ENCODE measurements around the gene PUS1.

The PUS1 gene

DNA sequence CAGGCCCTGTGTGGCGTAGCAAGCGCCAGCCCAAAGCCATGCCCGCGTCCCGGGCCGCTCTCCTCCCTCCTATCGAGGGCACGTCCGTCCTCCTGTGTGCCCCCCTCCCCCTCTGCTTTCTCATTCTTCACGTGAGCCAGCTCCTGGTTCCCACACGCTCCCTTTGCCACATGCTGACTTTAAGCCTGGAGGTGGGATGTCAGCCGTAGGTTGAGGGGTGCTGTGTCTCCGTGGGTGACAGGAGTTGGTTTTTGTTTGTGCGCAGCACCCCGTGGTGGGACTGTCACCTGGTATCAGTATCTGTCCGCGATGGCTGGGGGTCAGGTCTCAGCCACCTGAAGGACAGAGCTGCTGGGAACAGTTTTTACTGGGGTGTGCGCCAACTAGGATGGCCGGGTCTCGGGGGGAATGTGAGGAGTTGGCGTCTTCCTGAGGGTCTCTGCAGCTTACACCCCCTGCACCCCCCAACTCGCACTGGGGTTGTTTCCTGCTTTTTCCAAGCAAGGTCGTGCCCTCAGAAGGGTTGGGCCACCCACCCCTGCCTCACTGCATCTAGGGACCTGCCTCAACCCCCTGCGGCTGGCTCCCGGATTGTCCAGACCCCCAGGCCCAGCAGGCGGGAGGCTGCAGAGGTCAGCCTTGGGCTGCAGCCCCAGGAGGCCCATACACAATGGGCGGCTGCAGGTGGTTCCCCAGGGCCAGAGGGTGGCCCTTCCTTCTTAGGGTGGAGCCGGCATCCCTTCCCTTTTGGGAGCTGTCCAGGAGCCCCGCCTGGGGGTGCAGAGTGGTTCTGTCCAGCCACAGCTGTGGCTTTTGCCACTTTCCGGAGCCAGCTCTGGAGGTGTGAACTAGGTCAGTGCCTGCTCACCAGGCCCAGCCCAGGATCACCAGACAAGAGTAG is 27.4 kb upstream of the PUS1 start:
- Histone ChIP-seq H3K27me3 (ENCODE audit: low read depth, low read length) (no peaks in the 10 kb centered on the region), H3K4me2 (ENCODE audit: low read length) (no peak overlapping the region), H4K20me1 (ENCODE audit: insufficient read depth, low read length) (peaks cover 42% of the 10 kb centered on the region), H3K9ac (ENCODE audit: low read length) (no peak overlapping the region), H2AFZ (ENCODE audit: low read depth, low read length) (no peak overlapping the region), H3K4me1 (ENCODE audit: low read length) (no peaks in the 10 kb centered on the region), H3K79me2 (ENCODE audit: low read length) (no peaks in the 10 kb centered on the region; the same call in 1 of the 2 replicates), H3K27ac (ENCODE audit: low read length) (no peak overlapping the region), H3K36me3 (replicated peaks; ENCODE audit: low read depth, low read length) (peaks cover 9% of the 10 kb centered on the region), H3K4me3 (ENCODE audit: low read length) (no peak overlapping the region), H3K9me3 (ENCODE audit: insufficient read depth, low read length) (no peaks in the 10 kb centered on the region)
- no peak for TF ChIP-seq EZH2phosphoT487 (IDR thresholded peaks at IDR 0.05; ENCODE audit: low read depth)
- TF ChIP-seq, protein P1, sequence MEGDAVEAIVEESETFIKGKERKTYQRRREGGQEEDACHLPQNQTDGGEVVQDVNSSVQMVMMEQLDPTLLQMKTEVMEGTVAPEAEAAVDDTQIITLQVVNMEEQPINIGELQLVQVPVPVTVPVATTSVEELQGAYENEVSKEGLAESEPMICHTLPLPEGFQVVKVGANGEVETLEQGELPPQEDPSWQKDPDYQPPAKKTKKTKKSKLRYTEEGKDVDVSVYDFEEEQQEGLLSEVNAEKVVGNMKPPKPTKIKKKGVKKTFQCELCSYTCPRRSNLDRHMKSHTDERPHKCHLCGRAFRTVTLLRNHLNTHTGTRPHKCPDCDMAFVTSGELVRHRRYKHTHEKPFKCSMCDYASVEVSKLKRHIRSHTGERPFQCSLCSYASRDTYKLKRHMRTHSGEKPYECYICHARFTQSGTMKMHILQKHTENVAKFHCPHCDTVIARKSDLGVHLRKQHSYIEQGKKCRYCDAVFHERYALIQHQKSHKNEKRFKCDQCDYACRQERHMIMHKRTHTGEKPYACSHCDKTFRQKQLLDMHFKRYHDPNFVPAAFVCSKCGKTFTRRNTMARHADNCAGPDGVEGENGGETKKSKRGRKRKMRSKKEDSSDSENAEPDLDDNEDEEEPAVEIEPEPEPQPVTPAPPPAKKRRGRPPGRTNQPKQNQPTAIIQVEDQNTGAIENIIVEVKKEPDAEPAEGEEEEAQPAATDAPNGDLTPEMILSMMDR (IDR thresholded peaks at IDR 0.05; ENCODE audit: low read depth, low read length) = no peak

DNA sequence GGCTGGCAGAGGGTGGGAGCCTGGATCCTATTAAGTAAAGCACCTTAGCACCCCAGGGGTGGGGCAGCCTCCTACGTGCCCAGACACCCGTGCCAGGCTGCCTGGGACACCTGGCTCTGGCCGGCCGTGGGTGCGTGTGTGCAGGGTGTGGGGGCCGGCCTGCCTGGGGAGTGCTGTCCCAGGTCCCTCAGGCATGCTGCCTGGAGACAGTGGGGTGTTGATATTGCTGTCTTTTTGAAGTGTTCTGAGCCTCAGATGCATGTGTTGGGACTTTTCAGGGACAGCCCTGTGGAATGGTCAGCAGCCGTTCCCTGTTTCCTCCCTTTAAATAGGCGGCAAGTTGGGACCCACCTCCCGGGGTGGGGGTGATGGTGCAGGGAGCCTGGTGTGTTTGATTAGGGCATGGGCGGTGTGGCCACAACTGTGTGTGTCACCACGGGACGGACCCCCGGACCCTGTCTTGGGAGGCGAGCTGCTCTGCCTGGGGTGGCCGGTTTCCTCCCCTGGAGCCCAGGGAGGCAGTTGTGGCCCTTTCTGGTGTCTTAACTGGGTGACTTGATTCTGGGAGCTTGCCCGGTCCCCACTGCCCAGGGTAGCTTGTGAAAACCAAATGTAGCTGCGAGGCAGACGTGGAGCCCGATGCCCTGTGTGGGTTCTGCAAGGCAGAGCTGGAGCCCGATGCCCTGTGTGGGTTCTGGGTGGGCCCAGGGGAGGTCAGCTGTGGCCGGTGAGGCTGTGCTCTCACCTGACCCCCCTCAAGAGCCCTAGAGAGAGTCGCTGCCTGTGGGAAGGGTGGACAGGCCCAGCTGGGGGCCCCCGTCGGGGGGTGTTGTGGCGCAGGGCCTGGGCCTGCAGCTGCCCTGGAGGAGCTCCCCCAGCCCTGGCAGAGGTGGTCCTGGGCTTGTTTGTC is 26.5 kb upstream of the PUS1 start:
- Histone ChIP-seq H4K20me1 (ENCODE audit: insufficient read depth, low read length) (peaks cover 40% of the 10 kb centered on the region), H3K36me3 (replicated peaks; ENCODE audit: low read depth, low read length) (no peaks in the 10 kb centered on the region), H3K4me1 (ENCODE audit: low read length) (no peaks in the 10 kb centered on the region), H3K27ac (ENCODE audit: low read length) (no peak overlapping the region), H3K4me3 (ENCODE audit: low read length) (no peak overlapping the region), H3K79me2 (ENCODE audit: low read length) (no peaks in the 10 kb centered on the region), H3K9me3 (ENCODE audit: insufficient read depth, low read length) (no peaks in the 10 kb centered on the region), H2AFZ (ENCODE audit: low read depth, low read length) (no peak overlapping the region), H3K9ac (ENCODE audit: low read length) (no peak overlapping the region), H3K4me2 (ENCODE audit: low read length) (no peak overlapping the region), H3K27me3 (ENCODE audit: low read depth, low read length) (no peaks in the 10 kb centered on the region)
- no peak for TF ChIP-seq EZH2phosphoT487 (IDR thresholded peaks at IDR 0.05; ENCODE audit: low read depth)
- TF ChIP-seq, protein P1 (IDR thresholded peaks at IDR 0.05; ENCODE audit: low read depth, low read length) = no peak

DNA sequence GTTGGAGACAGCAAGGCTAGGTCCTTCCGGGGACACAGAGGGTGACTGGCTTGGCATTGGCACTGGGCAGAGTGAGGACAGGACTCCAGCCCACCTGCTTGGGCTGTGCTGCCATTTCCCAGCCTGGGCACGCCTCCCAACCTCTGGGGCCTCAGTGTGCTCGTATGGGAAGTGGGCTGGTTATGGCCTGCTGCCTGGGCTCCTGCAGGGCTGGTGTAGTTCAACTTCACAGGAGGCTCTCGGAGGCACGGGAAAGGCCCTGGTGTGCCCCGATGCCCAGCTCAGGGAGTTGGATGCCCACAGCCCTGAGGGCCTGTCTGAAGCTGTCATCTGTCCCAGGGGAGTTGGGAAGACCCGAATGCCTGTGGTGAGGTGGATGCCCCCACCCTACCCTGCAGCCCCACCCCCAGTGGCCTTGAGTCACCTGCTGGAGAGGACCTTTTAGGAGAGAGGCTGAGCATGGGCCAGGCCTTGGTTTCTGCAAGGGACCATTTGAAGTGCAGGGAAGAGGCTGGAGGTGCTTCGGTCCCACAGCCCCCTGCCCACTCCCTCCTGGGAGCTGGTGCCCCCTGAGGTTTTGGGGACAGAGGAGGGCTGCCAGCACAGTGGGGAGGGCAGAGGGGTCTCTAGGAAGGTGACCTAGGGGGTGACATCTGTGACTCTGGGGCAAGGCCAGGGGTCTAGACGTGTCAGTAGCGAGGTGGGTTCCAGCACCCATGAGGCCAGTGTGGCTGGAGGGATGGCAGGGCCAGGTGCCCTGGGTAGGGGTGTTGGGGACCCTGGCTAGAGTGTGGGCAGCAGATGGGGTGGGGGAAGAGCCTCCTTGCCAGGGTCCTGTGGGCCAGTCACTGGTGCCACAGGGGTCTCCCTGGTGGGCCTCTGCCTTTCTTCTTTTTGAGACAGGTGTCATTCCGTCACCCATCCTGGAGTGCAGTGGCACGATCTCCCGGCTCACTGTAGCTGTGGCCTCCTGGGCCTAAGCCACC is 25.5 kb upstream of the PUS1 start:
- Histone ChIP-seq H3K4me2 (ENCODE audit: low read length) (no peak overlapping the region), H3K27me3 (ENCODE audit: low read depth, low read length) (no peaks in the 10 kb centered on the region), H3K9ac (ENCODE audit: low read length) (no peak overlapping the region), H3K4me1 (ENCODE audit: low read length) (no peaks in the 10 kb centered on the region), H3K79me2 (ENCODE audit: low read length) (no peaks in the 10 kb centered on the region), H3K36me3 (replicated peaks; ENCODE audit: low read depth, low read length) (no peaks in the 10 kb centered on the region), H3K4me3 (ENCODE audit: low read length) (no peak overlapping the region), H2AFZ (ENCODE audit: low read depth, low read length) (no peak overlapping the region), H3K27ac (ENCODE audit: low read length) (no peak overlapping the region), H4K20me1 (ENCODE audit: insufficient read depth, low read length) (peaks cover 32% of the 10 kb centered on the region), H3K9me3 (ENCODE audit: insufficient read depth, low read length) (no peaks in the 10 kb centered on the region)
- TF ChIP-seq EZH2phosphoT487 (IDR thresholded peaks at IDR 0.05; ENCODE audit: low read depth) = no peak
- TF ChIP-seq, protein P1 (IDR thresholded peaks at IDR 0.05; ENCODE audit: low read depth, low read length) = no peak
